Bronchial epithelial cell (primary cell): Measurements from ENCODE around the gene COBL. TPM values are rescaled to one million over a fixed set of nuclear protein-coding genes. Genes with fewer than 3 reads are reported as not detected.

Source experiments
- DNase-seq: peaks from one replicate; pipeline ENCODE4 v3.0.0-alpha.2; 2010; ENCODE audit warnings: low read depth
- FAIRE-seq: peaks from 2 replicates; lab custom pipeline; 2011; peaks lifted over from hg19 to GRCh38; lab: Jason Lieb, UNC
- H3K27me3 ChIP-seq: 2 replicates; pipeline ENCODE4 v1.5.1; 2011; ENCODE audit warnings: low read length; ENCODE audit not compliant: control insufficient read depth, insufficient read depth
- H3K36me3 ChIP-seq: 2 replicates; pipeline ENCODE4 v1.5.1; 2011; ENCODE audit warnings: low read length; ENCODE audit not compliant: control insufficient read depth, insufficient read depth
- H3K4me3 ChIP-seq: 2 replicates; pipeline ENCODE4 v1.5.1; 2011; ENCODE audit warnings: mild to moderate bottlenecking, low read depth, low read length, control low read depth
- total RNA-seq: library from RNA; depleted of rRNA; stranded (reverse); fragments of >200 nt; gene quantifications from 2 replicates; pipeline ENCODE4 v1.2.1, GENCODE V29; 2014
- TF ChIP-seq, protein P1 (sequence below): IDR thresholded peaks from 2 replicates; pipeline ENCODE4 v1.5.1; 2011; ENCODE audit warnings: mild to moderate bottlenecking, moderate library complexity, low read length, control low read depth, inconsistent platforms; ENCODE audit not compliant: insufficient read depth, severe bottlenecking

Gene COBL
- total RNA-seq, 1 donor from 2014 or later, result 1.1 TPM

DNA sequence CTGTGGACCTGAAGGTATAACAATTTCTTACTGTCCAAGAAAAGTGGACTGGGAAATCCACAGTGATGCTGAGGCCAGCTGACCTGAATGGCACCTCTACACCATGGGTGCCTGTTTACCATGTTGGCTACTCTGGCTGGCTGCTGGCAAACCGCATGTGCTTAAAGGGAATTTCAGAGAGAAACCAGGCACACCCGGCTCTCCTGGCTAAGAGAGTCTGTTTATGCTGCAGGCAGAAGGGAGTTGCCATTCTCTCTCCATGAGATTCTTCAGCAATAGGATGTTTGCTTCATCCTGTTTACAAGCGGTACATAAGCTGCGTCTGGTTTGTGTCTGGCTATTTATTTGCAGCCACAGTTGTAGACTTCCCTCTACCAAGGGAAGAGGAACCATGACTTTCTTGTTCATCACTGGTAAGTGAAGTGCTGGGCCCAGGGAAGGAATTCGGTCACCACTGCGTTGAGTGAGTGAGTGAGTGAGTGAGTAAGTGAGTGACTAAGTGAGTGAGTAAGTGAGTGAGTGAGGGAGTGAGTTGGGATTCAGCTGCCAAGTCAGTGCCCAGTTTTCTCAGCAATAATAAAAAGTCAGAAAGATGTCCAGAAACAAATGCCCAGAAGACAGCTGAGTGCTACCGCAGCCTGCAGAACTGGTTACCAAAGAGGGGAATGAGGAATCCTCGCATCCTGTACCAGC, 90.4 kb downstream of the COBL start:
- FAIRE-seq (no peak), DNase-seq (peak; percentile 78)
- TF ChIP-seq, protein P1, sequence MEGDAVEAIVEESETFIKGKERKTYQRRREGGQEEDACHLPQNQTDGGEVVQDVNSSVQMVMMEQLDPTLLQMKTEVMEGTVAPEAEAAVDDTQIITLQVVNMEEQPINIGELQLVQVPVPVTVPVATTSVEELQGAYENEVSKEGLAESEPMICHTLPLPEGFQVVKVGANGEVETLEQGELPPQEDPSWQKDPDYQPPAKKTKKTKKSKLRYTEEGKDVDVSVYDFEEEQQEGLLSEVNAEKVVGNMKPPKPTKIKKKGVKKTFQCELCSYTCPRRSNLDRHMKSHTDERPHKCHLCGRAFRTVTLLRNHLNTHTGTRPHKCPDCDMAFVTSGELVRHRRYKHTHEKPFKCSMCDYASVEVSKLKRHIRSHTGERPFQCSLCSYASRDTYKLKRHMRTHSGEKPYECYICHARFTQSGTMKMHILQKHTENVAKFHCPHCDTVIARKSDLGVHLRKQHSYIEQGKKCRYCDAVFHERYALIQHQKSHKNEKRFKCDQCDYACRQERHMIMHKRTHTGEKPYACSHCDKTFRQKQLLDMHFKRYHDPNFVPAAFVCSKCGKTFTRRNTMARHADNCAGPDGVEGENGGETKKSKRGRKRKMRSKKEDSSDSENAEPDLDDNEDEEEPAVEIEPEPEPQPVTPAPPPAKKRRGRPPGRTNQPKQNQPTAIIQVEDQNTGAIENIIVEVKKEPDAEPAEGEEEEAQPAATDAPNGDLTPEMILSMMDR, result no peak
- H3K36me3 ChIP-seq, result no peaks in the 10 kb centered on the region
- H3K4me3 ChIP-seq, result no peak overlapping the region
- no peaks in the 10 kb centered on the region for H3K27me3 ChIP-seq

DNA sequence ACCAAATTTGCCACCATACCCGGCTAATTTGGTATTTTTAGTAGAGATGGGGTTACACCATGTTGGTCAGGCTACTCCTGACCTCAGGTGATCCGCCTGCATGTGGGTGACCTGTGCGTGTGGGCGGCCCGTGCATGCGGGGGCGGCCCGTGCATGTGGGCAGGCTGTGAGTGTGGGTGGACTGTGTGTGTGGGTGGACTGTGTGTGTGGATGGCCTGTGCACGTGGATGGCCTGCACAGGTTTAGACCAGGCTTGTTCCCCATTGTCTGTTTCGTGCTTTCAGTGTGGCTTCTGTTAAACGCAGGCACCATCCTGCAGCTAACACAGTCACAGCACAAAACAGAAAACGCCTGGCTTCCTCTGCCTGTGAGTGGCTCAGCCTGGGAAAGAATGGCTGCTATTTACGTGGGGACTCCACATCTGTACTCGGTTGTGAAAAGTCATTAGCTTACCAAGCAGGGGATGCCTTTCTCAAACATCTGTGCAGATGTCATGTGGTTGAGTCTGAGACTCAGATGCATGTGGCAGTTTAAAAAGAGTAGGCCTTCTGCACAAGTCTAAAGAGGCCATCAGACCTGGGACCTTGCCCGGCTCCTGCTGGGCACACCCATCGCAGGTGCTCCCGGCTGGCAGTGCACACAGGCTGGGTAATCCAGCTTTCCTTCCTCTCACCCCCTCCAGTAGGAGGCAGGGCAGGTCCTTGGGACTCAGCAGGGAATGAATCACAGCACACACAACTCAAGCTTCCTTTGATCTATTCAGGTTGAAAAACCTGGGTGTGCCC, 91.6 kb downstream of the COBL start:
- no peaks in the 10 kb centered on the region for H3K36me3 ChIP-seq
- DNase-seq, result peak; percentile 81
- FAIRE-seq, result no peak
- TF ChIP-seq, protein P1, result peak; percentile 79
- H3K27me3 ChIP-seq, result no peaks in the 10 kb centered on the region
- H3K4me3 ChIP-seq, result no peak overlapping the region

DNA sequence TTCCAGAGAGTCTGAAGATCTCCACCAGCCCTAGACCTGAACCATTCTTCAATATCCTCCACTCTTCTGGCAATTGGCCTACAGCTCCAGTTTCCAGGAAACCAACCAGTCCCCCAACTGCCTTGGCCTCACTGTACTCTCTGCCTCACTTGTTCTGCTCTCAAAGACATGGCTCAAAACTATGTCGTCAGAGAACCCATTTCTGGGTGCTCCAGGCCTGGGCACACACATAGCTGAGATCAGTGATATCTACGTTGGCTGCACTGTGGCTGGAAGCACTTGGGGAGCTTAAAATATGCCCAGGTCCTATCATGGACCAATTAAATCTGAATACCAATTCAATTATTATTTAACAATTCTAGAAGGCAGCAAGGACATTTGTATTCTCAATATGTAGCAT, 93.1 kb downstream of the COBL start:
- TF ChIP-seq, protein P1, result no peak
- Histone ChIP-seq H3K36me3 (no peaks in the 10 kb centered on the region), H3K27me3 (no peaks in the 10 kb centered on the region), H3K4me3 (no peak overlapping the region)
- FAIRE-seq (no peak), DNase-seq (no peak)

DNA sequence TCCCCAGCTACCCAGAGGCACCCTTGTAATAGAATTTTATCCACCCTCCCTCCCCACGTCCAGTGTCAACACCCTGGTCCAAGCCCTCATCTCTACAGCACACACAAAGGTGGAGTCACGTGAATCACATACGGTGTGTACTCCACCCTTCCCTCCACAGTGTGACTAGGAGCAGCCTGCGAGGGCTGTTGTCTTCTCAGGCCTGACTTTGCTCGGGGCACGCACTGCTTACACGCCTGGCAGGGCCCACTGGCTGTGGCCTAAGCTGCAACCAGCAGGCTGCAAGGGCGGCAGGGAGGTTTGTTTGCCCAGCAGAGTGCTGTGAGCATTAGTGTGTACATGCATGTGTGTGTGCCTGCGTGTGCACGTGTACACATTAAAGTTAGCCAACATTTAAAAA, 93.7 kb downstream of the COBL start:
- DNase-seq, result no peak
- TF ChIP-seq, protein P1, result no peak
- Histone ChIP-seq H3K36me3 (no peaks in the 10 kb centered on the region), H3K27me3 (no peaks in the 10 kb centered on the region), H3K4me3 (no peak overlapping the region)
- no peak for FAIRE-seq

DNA sequence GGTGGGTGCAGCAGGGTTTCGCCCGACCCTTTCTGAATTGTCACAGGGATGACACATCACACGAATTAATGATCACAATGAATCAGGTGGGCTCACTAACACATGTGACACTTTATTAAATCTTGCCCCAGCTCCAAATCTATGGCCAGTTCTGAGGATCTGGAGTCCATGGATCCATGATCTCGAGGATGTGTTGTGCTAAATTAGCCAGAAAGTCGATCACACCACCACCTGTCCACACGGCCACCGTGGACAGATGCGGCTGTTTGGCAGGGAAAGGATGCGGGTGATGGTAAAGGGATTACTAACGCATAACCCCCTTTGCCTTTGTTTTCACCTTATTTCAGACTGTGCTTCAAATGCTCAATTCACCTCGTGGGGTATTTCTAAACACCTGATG, 96.4 kb downstream of the COBL start:
- DNase-seq, result no peak

More for the DNA sequence above, 96.4 kb downstream of the COBL start:
- no peaks in the 10 kb centered on the region for H3K36me3 ChIP-seq
- TF ChIP-seq, protein P1, result no peak
- no peaks in the 10 kb centered on the region for H3K27me3 ChIP-seq
- no peak for FAIRE-seq
- H3K4me3 ChIP-seq, result no peak overlapping the region
